ENCODE measurements around the gene CRB3. TPM values are rescaled to one million over a fixed set of nuclear protein-coding genes. Genes with fewer than 3 reads are reported as not detected.

The CRB3 gene
- total RNA-seq, 4 donors from 2014 or later, result 0.75 TPM; not detected in 3

DNA sequence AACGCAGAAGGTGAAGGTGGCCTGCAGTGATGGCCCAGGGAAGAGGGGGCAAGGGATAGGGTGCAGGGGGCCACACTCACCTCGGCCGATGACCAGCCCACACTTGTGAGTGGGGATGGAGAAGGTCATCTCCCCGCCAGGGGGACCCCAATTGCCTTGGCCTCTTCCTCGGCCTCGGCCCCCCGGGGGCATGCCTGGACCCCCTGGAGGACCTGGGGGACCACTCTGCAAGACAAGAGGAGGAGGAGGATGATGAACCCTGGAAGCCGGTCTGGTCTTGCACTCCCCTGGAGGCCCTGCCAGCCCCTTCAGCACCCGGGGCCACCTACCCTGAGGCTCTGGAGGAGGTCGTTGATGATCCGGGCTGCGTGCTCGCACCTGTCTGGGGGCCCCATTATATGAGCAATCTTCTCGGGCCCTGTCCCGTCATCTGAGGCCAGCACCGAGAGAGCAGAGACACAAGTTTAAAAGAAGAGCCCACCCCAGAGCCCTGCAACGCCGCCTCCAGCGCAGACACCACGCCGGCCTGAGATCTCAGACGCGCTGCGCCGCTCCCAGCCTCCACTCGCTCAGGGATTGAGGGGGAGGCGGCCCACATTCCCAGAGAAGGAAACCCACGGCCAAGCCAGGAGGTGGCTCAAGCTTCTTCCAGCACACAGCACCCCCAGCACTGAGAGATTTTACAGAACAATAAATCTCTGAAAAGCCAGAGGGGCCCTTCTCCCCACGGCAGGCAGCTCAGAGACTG lies 47.2 kb upstream of the CRB3 start:
- TF ChIP-seq POLR2A (IDR thresholded peaks at IDR 0.05), result no peak
- TF ChIP-seq, protein P1, sequence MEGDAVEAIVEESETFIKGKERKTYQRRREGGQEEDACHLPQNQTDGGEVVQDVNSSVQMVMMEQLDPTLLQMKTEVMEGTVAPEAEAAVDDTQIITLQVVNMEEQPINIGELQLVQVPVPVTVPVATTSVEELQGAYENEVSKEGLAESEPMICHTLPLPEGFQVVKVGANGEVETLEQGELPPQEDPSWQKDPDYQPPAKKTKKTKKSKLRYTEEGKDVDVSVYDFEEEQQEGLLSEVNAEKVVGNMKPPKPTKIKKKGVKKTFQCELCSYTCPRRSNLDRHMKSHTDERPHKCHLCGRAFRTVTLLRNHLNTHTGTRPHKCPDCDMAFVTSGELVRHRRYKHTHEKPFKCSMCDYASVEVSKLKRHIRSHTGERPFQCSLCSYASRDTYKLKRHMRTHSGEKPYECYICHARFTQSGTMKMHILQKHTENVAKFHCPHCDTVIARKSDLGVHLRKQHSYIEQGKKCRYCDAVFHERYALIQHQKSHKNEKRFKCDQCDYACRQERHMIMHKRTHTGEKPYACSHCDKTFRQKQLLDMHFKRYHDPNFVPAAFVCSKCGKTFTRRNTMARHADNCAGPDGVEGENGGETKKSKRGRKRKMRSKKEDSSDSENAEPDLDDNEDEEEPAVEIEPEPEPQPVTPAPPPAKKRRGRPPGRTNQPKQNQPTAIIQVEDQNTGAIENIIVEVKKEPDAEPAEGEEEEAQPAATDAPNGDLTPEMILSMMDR (IDR thresholded peaks at IDR 0.05 in 4 of 5, conservative IDR thresholded peaks at IDR 0.05 in 1 of 5), result no peak
- H3K36me3 ChIP-seq, result peaks cover 0 to 81% of the 10 kb centered on the region in 2 donors
- no peaks in the 10 kb centered on the region for H3K27me3 ChIP-seq
- in situ Hi-C loops (cut with MboI; ENCODE audit: low sequenced_read_pairs in 4 of 4), result no loop called here
- intact Hi-C loops (cut with DNase I; ENCODE audit: low total_unique reads), result no loop called here
- no peak for DNase-seq
- H3K4me1 ChIP-seq, result no peaks in the 10 kb centered on the region
- no peak for ATAC-seq
- no peak overlapping the region for H3K4me3 ChIP-seq
- H3K9me3 ChIP-seq, result no peaks in the 10 kb centered on the region
- H3K27ac ChIP-seq, result no peak overlapping the region

DNA sequence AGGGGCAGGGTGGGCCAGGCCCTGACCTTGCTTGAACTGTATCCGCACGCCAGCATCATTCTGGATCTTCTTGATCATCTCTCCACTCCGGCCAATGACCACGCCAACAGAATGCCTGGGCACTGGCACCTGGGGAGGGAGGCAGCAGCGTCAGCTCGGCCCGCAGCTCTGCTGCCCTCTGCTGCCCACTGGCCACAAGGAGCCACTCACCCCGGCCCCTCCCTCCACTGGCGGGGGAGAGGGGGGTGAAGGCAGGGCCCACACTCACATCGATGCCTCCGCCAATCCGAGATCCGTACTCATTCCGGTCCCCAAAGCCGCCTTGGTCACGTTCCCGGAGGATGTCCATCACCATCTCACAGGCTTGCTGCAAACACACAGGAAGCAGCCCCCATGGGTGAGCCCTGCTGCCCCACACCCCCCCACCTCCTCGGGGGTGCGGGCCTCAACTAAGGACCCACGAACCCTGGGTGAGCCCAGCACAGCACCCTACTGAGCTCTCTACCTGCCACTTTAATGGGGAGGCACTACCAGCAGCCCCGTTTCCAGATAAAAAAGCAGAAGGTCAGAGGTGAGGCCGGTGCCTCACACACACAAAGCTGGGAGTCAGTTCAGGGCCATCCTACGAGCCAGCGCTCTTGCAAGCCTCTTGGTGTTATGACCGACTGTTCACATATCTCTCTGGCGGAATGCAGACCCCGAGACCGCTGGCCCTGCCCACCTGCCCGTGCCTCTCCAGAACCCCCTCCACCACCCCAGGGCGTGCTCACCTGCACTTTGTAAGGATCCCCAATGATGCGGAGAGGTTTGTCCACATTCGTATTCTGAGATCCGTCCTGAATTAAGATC lies 46.1 kb upstream of the CRB3 start:
- H3K9me3 ChIP-seq, result no peaks in the 10 kb centered on the region
- H3K27ac ChIP-seq, result no peak overlapping the region
- H3K4me1 ChIP-seq, result peaks cover 10 to 11% of the 10 kb centered on the region in 2 donors
- in situ Hi-C loops (cut with MboI; ENCODE audit: low sequenced_read_pairs in 4 of 4) (no loop called here), intact Hi-C loops (cut with DNase I; ENCODE audit: low total_unique reads) (no loop called here)
- ATAC-seq (peak in 1 of 2 donors; percentile 18), DNase-seq (no peak)
- H3K4me3 ChIP-seq, result no peak overlapping the region
- no peaks in the 10 kb centered on the region for H3K27me3 ChIP-seq
- H3K36me3 ChIP-seq, result peaks cover 0 to 82% of the 10 kb centered on the region in 2 donors
- TF ChIP-seq POLR2A (IDR thresholded peaks at IDR 0.05), result no peak
- TF ChIP-seq, protein P1 (IDR thresholded peaks at IDR 0.05 in 4 of 5, conservative IDR thresholded peaks at IDR 0.05 in 1 of 5), result peak in 1 of 5 experiments; percentile 16

DNA sequence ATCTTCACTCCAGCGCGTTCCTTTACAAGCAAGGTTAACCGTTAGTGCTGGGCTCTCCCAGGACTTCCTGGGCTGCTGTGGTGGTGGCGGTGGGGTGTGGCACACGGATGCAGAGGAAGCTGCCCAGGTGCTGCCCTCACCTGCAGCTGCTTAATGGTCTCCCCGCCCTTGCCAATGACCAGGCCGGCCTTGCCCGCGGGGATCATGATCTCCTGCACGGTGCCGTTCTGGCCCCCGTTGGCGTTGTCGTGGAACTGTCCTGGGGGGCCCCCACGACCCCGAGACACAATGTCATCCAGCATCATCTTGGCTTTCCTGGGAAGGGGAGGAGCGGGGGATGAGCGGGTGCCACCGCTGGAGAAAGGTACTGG lies 45.5 kb upstream of the CRB3 start:
- Histone ChIP-seq H3K4me1 (peaks cover 16% of the 10 kb centered on the region in 2 donors), H3K36me3 (peaks cover 0 to 82% of the 10 kb centered on the region in 2 donors), H3K4me3 (no peak overlapping the region), H3K27me3 (no peaks in the 10 kb centered on the region), H3K27ac (no peak overlapping the region), H3K9me3 (no peaks in the 10 kb centered on the region)
- in situ Hi-C loops (cut with MboI; ENCODE audit: low sequenced_read_pairs in 4 of 4) (no loop called here), intact Hi-C loops (cut with DNase I; ENCODE audit: low total_unique reads) (no loop called here)
- ATAC-seq (no peak), DNase-seq (no peak)
- TF ChIP-seq, protein P1 (IDR thresholded peaks at IDR 0.05 in 4 of 5, conservative IDR thresholded peaks at IDR 0.05 in 1 of 5), result no peak
- no peak for TF ChIP-seq POLR2A (IDR thresholded peaks at IDR 0.05)

DNA sequence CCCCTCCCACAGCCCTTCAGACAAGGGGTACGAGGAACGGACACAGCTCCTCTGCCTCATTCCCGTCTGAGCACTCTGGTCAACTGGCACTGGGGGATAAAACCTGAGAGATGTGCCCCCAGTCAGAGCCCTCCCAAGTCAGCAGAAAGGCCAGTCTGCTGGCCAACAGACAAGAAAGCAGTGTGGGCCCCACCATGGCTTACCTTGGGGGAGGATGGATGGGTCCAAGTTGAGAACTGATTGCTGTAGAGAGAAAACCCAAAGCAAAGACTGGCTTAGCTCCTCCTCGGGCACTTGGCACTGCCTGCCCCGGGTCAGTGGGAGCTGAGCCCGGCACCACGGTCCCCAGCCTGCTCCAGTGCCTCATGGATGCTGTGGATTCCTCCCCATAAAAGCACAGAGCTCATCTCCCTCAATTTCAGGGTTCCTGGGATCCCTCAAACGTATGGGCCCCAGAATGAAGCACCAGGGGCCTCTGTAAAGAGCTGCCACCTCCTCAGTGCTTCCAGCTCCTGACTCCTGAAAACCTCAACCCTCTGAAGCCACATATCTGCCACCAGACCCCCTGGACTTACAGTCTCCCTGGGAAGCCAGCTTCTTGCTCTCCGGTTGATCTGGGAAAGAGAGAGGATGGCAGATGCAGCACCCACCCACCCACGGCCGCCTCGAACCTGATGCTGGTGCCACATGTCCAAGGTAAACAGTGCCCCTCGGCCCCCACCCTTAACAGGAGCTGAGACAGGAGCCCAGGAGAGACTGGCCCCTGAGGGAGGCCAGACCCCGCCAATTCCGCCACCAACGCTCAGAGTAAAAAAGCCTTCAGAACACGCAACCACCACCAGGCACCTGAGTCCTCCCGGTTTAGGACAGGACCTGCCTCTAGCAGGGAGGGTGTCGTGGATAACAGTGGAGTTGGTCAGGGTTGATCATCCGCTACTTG lies 42.7 kb upstream of the CRB3 start:
- intact Hi-C loops (cut with DNase I; ENCODE audit: low total_unique reads) (loop anchor here (10.0 kb wide), 1 partner anchor 207 kb away; no protein-coding TSS in a partner anchor), in situ Hi-C loops (cut with MboI; ENCODE audit: low sequenced_read_pairs in 4 of 4) (no loop called here)
- Histone ChIP-seq H3K4me3 (no peak overlapping the region), H3K27me3 (no peaks in the 10 kb centered on the region), H3K9me3 (no peaks in the 10 kb centered on the region), H3K36me3 (peaks cover 0 to 57% of the 10 kb centered on the region in 2 donors), H3K4me1 (peaks cover 20 to 24% of the 10 kb centered on the region in 2 donors), H3K27ac (no peak overlapping the region)
- no peak for TF ChIP-seq POLR2A (IDR thresholded peaks at IDR 0.05)
- TF ChIP-seq, protein P1 (IDR thresholded peaks at IDR 0.05 in 4 of 5, conservative IDR thresholded peaks at IDR 0.05 in 1 of 5), result no peak
- no peak for ATAC-seq
- DNase-seq, result no peak
